Astrocyte (in vitro differentiated cells and primary cell): ENCODE measurements around the gene DUSP6. TPM values are rescaled to one million over a fixed set of nuclear protein-coding genes. Genes with fewer than 3 reads are reported as not detected.
A peak's percentile ranks its signal among the peaks of the same experiment; 100 is the strongest.

Experiments used
- DNase-seq: peaks from one replicate; pipeline ENCODE4 v3.0.0-alpha.2; 2010; ENCODE audit warnings: low read depth
- FAIRE-seq: peaks from 2 replicates; lab custom pipeline; 2011; peaks lifted over from hg19 to GRCh38; lab: Jason Lieb, UNC
- H2AFZ ChIP-seq: 2 replicates; pipeline ENCODE4 v1.6.0; 2012; ENCODE audit warnings: low read depth, low read length, inconsistent platforms
- H3K27ac ChIP-seq: 2 replicates; pipeline ENCODE4 v1.5.1; 2011; ENCODE audit warnings: low read depth, low read length, inconsistent platforms
- H3K27me3 ChIP-seq: 2 replicates; pipeline ENCODE4 v1.6.0; 2011; ENCODE audit warnings: low read length, inconsistent platforms; ENCODE audit not compliant: insufficient read depth
- H3K36me3 ChIP-seq: 2 replicates; pipeline ENCODE4 v1.5.1; 2011; ENCODE audit warnings: low read length, inconsistent platforms; ENCODE audit not compliant: insufficient read depth
- H3K4me1 ChIP-seq: 2 replicates; pipeline ENCODE4 v1.5.1; 2011; ENCODE audit warnings: low read length, inconsistent platforms; ENCODE audit not compliant: insufficient read depth
- H3K4me2 ChIP-seq: 2 replicates; pipeline ENCODE4 v1.6.0; 2012; ENCODE audit warnings: low read length, inconsistent platforms
- H3K4me3 ChIP-seq: 2 replicates; pipeline ENCODE4 v1.5.1; 2011; ENCODE audit warnings: low read depth, mild to moderate bottlenecking, low read length, inconsistent platforms; ENCODE audit not compliant: insufficient read depth
- H3K79me2 ChIP-seq: 2 replicates; pipeline ENCODE4 v1.6.0; 2012; ENCODE audit warnings: mild to moderate bottlenecking, low read length, inconsistent platforms; ENCODE audit not compliant: insufficient read depth
- H3K9ac ChIP-seq: 2 replicates; pipeline ENCODE4 v1.6.0; 2012; ENCODE audit warnings: mild to moderate bottlenecking, low read length, inconsistent platforms
- H3K9me3 ChIP-seq: 2 replicates; pipeline ENCODE4 v1.5.1; 2012; ENCODE audit warnings: low read depth, mild to moderate bottlenecking, low read length, inconsistent platforms; ENCODE audit not compliant: insufficient read depth
- H4K20me1 ChIP-seq: 2 replicates; pipeline ENCODE4 v1.6.0; 2012; ENCODE audit warnings: low read length, inconsistent platforms; ENCODE audit not compliant: insufficient read depth
- H3K27ac Mint-ChIP-seq: one replicate; pipeline ENCODE4 v1.8.0; 2021; ENCODE audit warnings: mild to moderate bottlenecking, mixed read lengths; ENCODE audit not compliant: unreplicated experiment
- H3K27me3 Mint-ChIP-seq: one replicate; pipeline ENCODE4 v1.8.0; 2021; ENCODE audit warnings: low read depth, mixed read lengths; ENCODE audit not compliant: unreplicated experiment
- H3K36me3 Mint-ChIP-seq: one replicate; pipeline ENCODE4 v1.8.0; 2021; ENCODE audit warnings: low read depth, mixed read lengths; ENCODE audit not compliant: unreplicated experiment
- H3K4me1 Mint-ChIP-seq: one replicate; pipeline ENCODE4 v1.8.0; 2021; ENCODE audit warnings: low read depth, mixed read lengths; ENCODE audit not compliant: unreplicated experiment
- H3K4me3 Mint-ChIP-seq: one replicate; pipeline ENCODE4 v1.8.0; 2021; ENCODE audit warnings: mild to moderate bottlenecking, moderate library complexity, mixed read lengths; ENCODE audit not compliant: unreplicated experiment
- H3K9me3 Mint-ChIP-seq: one replicate; pipeline ENCODE4 v1.8.0; 2021; ENCODE audit warnings: mild to moderate bottlenecking, mixed read lengths; ENCODE audit not compliant: unreplicated experiment
- CTCF ChIP-seq: IDR thresholded peaks from 2 replicates; pipeline ENCODE4 v1.5.1; 2011; ENCODE audit warnings: low read depth, mild to moderate bottlenecking, inconsistent platforms, low read length, moderate library complexity; ENCODE audit not compliant: insufficient read depth
- EZH2 ChIP-seq: IDR thresholded peaks from 2 replicates; pipeline ENCODE4 v1.6.1; 2012; ENCODE audit warnings: mild to moderate bottlenecking, low read length, inconsistent platforms; ENCODE audit not compliant: insufficient read depth
- total RNA-seq: library from RNA; stranded (reverse); gene quantifications from 2 replicates; pipeline ENCODE4 v1.2.1, GENCODE V29; 2021

DUSP6 gene
- total RNA-seq, 1 donor from 2014 or later: 63.0 TPM

- Histone ChIP-seq H3K27ac (peak overlapping the region; percentile 80), H3K9me3 (no peaks in the 10 kb centered on the region), H3K4me2 (peak overlapping the region; percentile 94), H3K4me1 (peaks cover 51% of the 10 kb centered on the region), H3K36me3 (peaks cover 25% of the 10 kb centered on the region), H3K27me3 (no peaks in the 10 kb centered on the region), H3K4me3 (peak overlapping the region; percentile 89), H3K79me2 (peaks cover 69% of the 10 kb centered on the region), H4K20me1 (peaks cover 52% of the 10 kb centered on the region), H2AFZ (peak overlapping the region; percentile 50), H3K9ac (peak overlapping the region; percentile 91)
- Mint-ChIP-seq H3K9me3 (no peaks in the 10 kb centered on the region), H3K27me3 (no peaks in the 10 kb centered on the region), H3K4me1 (peaks cover 35% of the 10 kb centered on the region), H3K36me3 (peaks cover 4% of the 10 kb centered on the region), H3K27ac (peak overlapping the region; percentile 99), H3K4me3 (peak overlapping the region; percentile 99)
- TF ChIP-seq EZH2 (no peak), CTCF (no peak)
- no peak for FAIRE-seq
- peak; percentile 39 for DNase-seq
Measured at GRCh38 chr12:89351489-89352241, 636 bp downstream of the DUSP6 start.

GRCh38 chr12:89350630-89351488 lies 1.4 kb downstream of the DUSP6 start:
- no peaks in the 10 kb centered on the region for H3K27me3 Mint-ChIP-seq
- no peak for FAIRE-seq

More at GRCh38 chr12:89350630-89351488, 1.4 kb downstream of the DUSP6 start:
- H3K4me3 Mint-ChIP-seq: peak overlapping the region; percentile 99
- Histone ChIP-seq H3K4me2 (peak overlapping the region; percentile 94), H3K27me3 (no peaks in the 10 kb centered on the region), H3K36me3 (peaks cover 25% of the 10 kb centered on the region), H2AFZ (peak overlapping the region; percentile 26), H3K9ac (peak overlapping the region; percentile 91), H3K79me2 (peaks cover 62% of the 10 kb centered on the region), H3K4me1 (peaks cover 58% of the 10 kb centered on the region), H3K27ac (peak overlapping the region; percentile 80), H3K4me3 (peak overlapping the region; percentile 89), H3K9me3 (no peaks in the 10 kb centered on the region), H4K20me1 (peaks cover 55% of the 10 kb centered on the region)
- H3K9me3 Mint-ChIP-seq: no peaks in the 10 kb centered on the region
- DNase-seq: no peak
- peak overlapping the region; percentile 99 for H3K27ac Mint-ChIP-seq
- peaks cover 41% of the 10 kb centered on the region for H3K4me1 Mint-ChIP-seq
- no peak for TF ChIP-seq CTCF
- no peak for TF ChIP-seq EZH2
- peaks cover 4% of the 10 kb centered on the region for H3K36me3 Mint-ChIP-seq
